ENCODE measurements around the gene ARSJ. TPM values are rescaled to one million over a fixed set of nuclear protein-coding genes. Genes with fewer than 3 reads are reported as not detected.

The ARSJ gene
- total RNA-seq, 1 experiment from 2014 or later: 43.9 TPM

GRCh38 chr4:114027596-114027995 is 48.1 kb upstream of the ARSJ start:
- Histone ChIP-seq H3K9me3 (ENCODE audit: control insufficient read depth, insufficient read depth, low read depth, low read length) (no peaks in the 10 kb centered on the region), H3K27me3 (ENCODE audit: control insufficient read depth, insufficient read depth, low read length) (no peaks in the 10 kb centered on the region), H3K36me3 (ENCODE audit: control insufficient read depth, insufficient read depth, low read length) (no peaks in the 10 kb centered on the region), H3K4me1 (ENCODE audit: control insufficient read depth, insufficient read depth, low read length) (no peaks in the 10 kb centered on the region), H3K4me3 (ENCODE audit: low read depth in 2 of 2, low read length in 2 of 2) (no peak overlapping the region), H3K27ac (ENCODE audit: low read length) (no peak overlapping the region)
- in situ Hi-C loops (cut with HindIII; ENCODE audit: low pct_unique_long_range_greater_than_20kb, low sequenced_read_pairs) (no loop called here), intact Hi-C loops (cut with micrococcal nuclease; ENCODE audit: unreplicated experiment) (no loop called here)
- no peak for ATAC-seq
- TF ChIP-seq CTCF (IDR thresholded peaks at IDR 0.05) (no peak), SIN3A (IDR thresholded peaks at IDR 0.05; ENCODE audit: borderline replicate concordance, insufficient read depth, low read depth, low read length) (no peak), POLR2AphosphoS5 (IDR thresholded peaks at IDR 0.05; ENCODE audit: low read depth, low read length) (no peak), TCF7L2 (IDR thresholded peaks at IDR 0.05; ENCODE audit: low read depth, low read length) (no peak), REST (IDR thresholded peaks at IDR 0.05; ENCODE audit: insufficient read depth in 1 of 2, low read depth in 2 of 2, low read length in 1 of 2) (no peak)
- ChIA-PET CTCF (no interaction called here), POLR2A (no interaction called here)
- BruUV-seq (replicated peaks): no TSS peak
- DNase-seq (ENCODE audit: low read depth, low spot score): no peak

GRCh38 chr4:114026447-114026846 is 47.0 kb upstream of the ARSJ start:
- H3K36me3 ChIP-seq (ENCODE audit: control insufficient read depth, insufficient read depth, low read length): no peaks in the 10 kb centered on the region
- ChIA-PET POLR2A (no interaction called here), CTCF (no interaction called here)
- TF ChIP-seq SIN3A (IDR thresholded peaks at IDR 0.05; ENCODE audit: borderline replicate concordance, insufficient read depth, low read depth, low read length) (no peak), CTCF (IDR thresholded peaks at IDR 0.05) (no peak), POLR2AphosphoS5 (IDR thresholded peaks at IDR 0.05; ENCODE audit: low read depth, low read length) (no peak), TCF7L2 (IDR thresholded peaks at IDR 0.05; ENCODE audit: low read depth, low read length) (no peak), REST (IDR thresholded peaks at IDR 0.05; ENCODE audit: insufficient read depth in 1 of 2, low read depth in 2 of 2, low read length in 1 of 2) (no peak)
- no peak overlapping the region for H3K4me3 ChIP-seq (ENCODE audit: low read depth in 2 of 2, low read length in 2 of 2)
- H3K4me1 ChIP-seq (ENCODE audit: control insufficient read depth, insufficient read depth, low read length): no peaks in the 10 kb centered on the region
- H3K27me3 ChIP-seq (ENCODE audit: control insufficient read depth, insufficient read depth, low read length): no peaks in the 10 kb centered on the region
- ATAC-seq (no peak), DNase-seq (ENCODE audit: low read depth, low spot score) (no peak)
- in situ Hi-C loops (cut with HindIII; ENCODE audit: low pct_unique_long_range_greater_than_20kb, low sequenced_read_pairs): no loop called here
- BruUV-seq (replicated peaks): no TSS peak
- H3K27ac ChIP-seq (ENCODE audit: low read length): no peak overlapping the region
- no peaks in the 10 kb centered on the region for H3K9me3 ChIP-seq (ENCODE audit: control insufficient read depth, insufficient read depth, low read depth, low read length)
- intact Hi-C loops (cut with micrococcal nuclease; ENCODE audit: unreplicated experiment): no loop called here

Data from Panc1 (cell line).